SK-N-SH (cell line): ENCODE results near the gene MTG1. TPM values are rescaled to one million over a fixed set of nuclear protein-coding genes. Genes with fewer than 3 reads are reported as not detected.

Experiments
- CTCF ChIA-PET: fragments of 300-600, 350-600 bp; formaldehyde crosslinking; extraction: SDS; loops from one replicate; lab custom pipeline; 2021; lab: Yijun Ruan, JAX
- POLR2A ChIA-PET: fragments of 350-600 bp; sonication (Branson Sonifier 250); formaldehyde crosslinking; extraction: SDS; loops from one replicate; lab custom pipeline; 2020; ENCODE audit warnings: antibody characterized with exemption, inconsistent platforms; lab: Yijun Ruan, JAX
- DNase-seq: peaks from one replicate; pipeline ENCODE4 v3.0.0; 2012
- H2AFZ ChIP-seq: fragments of 200-600 bp; sonication (generic); 2 replicates; pipeline ENCODE4 v1.8.1; 2016; ENCODE audit warnings: antibody characterized with exemption, mild to moderate bottlenecking, low read depth
- H3F3A ChIP-seq: fragments of 200-600 bp; sonication (generic); replicated peaks from 2 replicates; pipeline ENCODE3; 2016; ENCODE audit warnings: antibody characterized with exemption, mild to moderate bottlenecking; ENCODE audit not compliant: insufficient read depth
- H3K27ac ChIP-seq, 2 experiments: fragments of 200-500 bp in 1 of 2; fragments of 200-600 bp in 1 of 2; sonication (Bioruptor generic) in 1 of 2; sonication (generic), shearing (Covaris generic) in 1 of 2; 2 replicates each; pipeline versions ENCODE4 v1.5.1 to v1.6.1; 2014 to 2016; ENCODE audit warnings: low read depth in 2 of 2, inconsistent platforms in 1 of 2, low read length in 1 of 2, mild to moderate bottlenecking in 1 of 2, mixed read lengths in 1 of 2
- H3K27me3 ChIP-seq: fragments of 200-600 bp; sonication (generic), shearing (Covaris generic); 2 replicates; pipeline ENCODE4 v1.6.1; 2016; ENCODE audit warnings: mixed run types; ENCODE audit not compliant: insufficient read depth
- H3K36me3 ChIP-seq, 2 experiments: fragments of 200-500 bp in 1 of 2; fragments of 200-600 bp in 1 of 2; sonication (Bioruptor generic) in 1 of 2; sonication (generic) in 1 of 2; replicated peaks in 1 of 2; 2 replicates each; pipeline versions ENCODE3 to v1.5.1; 2014 to 2016; ENCODE audit warnings: low read length in 1 of 2, mild to moderate bottlenecking in 1 of 2; ENCODE audit not compliant: insufficient read depth in 2 of 2, control insufficient read depth in 1 of 2
- H3K4me1 ChIP-seq, 2 experiments: fragments of 200-500 bp in 1 of 2; fragments of 200-600 bp in 1 of 2; sonication (Bioruptor generic) in 1 of 2; sonication (generic), shearing (Covaris generic) in 1 of 2; 2 replicates each; pipeline versions ENCODE4 v1.5.1 to v1.6.1; 2014 to 2016; ENCODE audit warnings: low read depth in 1 of 2, low read length in 1 of 2, mixed run types in 1 of 2; ENCODE audit not compliant: insufficient read depth in 2 of 2, control insufficient read depth in 1 of 2
- H3K4me2 ChIP-seq: fragments of 200-600 bp; sonication (generic), shearing (Covaris generic); 2 replicates; pipeline ENCODE4 v1.6.1; 2017; ENCODE audit warnings: mixed run types
- H3K4me3 ChIP-seq, 2 experiments: fragments of 200-500 bp in 1 of 2; fragments of 200-600 bp in 1 of 2; sonication (Bioruptor generic) in 1 of 2; sonication (generic), shearing (Covaris generic) in 1 of 2; 2 replicates each; pipeline versions ENCODE4 v1.5.1 to v1.8.1; 2014 to 2016; ENCODE audit warnings: low read depth in 2 of 2, inconsistent platforms in 1 of 2, low read length in 1 of 2, mild to moderate bottlenecking in 1 of 2, mixed read lengths in 1 of 2, moderate library complexity in 1 of 2
- H3K79me2 ChIP-seq: fragments of 200-600 bp; sonication (generic); 2 replicates; pipeline ENCODE4 v1.8.1; 2017; ENCODE audit warnings: mild to moderate bottlenecking; ENCODE audit not compliant: insufficient read depth
- H3K9ac ChIP-seq: fragments of 200-600 bp; sonication (generic); 2 replicates; pipeline ENCODE4 v1.6.1; 2017; ENCODE audit warnings: mixed run types
- H3K9me2 ChIP-seq: fragments of 200-600 bp; sonication (generic); 2 replicates; pipeline ENCODE4 v1.6.1; 2017; ENCODE audit warnings: mixed run types
- H3K9me3 ChIP-seq: fragments of 200-600 bp; sonication (generic); 2 replicates; pipeline ENCODE4 v1.6.1; 2017; ENCODE audit warnings: mixed run types, mild to moderate bottlenecking, moderate library complexity
- H4K20me1 ChIP-seq: fragments of 200-600 bp; sonication (generic); 2 replicates; pipeline ENCODE4 v1.6.1; 2017; ENCODE audit warnings: mild to moderate bottlenecking, mixed run types; ENCODE audit not compliant: insufficient read depth
- CTCF ChIP-seq: fragments of 200-600 bp; sonication (generic); IDR thresholded peaks from 2 replicates; pipeline ENCODE4 v1.6.1; 2017; ENCODE audit warnings: antibody characterized with exemption, mild to moderate bottlenecking, moderate library complexity
- ELF1 ChIP-seq: IDR thresholded peaks from 2 replicates; pipeline ENCODE4 v1.4.0; 2012
- EZH2phosphoT487 ChIP-seq: fragments of 200-600 bp; sonication (generic); IDR thresholded peaks from 2 replicates; pipeline ENCODE4 v1.6.1; 2017; ENCODE audit warnings: low read depth, mixed run types, mild to moderate bottlenecking, antibody characterized with exemption, moderate library complexity, borderline replicate concordance
- FOSL2 ChIP-seq: IDR thresholded peaks from 2 replicates; pipeline ENCODE4 v1.4.0; 2012; ENCODE audit warnings: low read depth, mild to moderate bottlenecking, moderate library complexity, borderline replicate concordance
- FOXJ3 ChIP-seq: sonication (generic); formaldehyde crosslinking; IDR thresholded peaks from 2 replicates; pipeline ENCODE4 v1.5.1; 2020; ENCODE audit warnings: mild to moderate bottlenecking, missing genetic modification reagents
- FOXM1 ChIP-seq: IDR thresholded peaks from 2 replicates; pipeline ENCODE4 v1.4.0; 2012; ENCODE audit warnings: low read depth, mild to moderate bottlenecking
- GABPA ChIP-seq: IDR thresholded peaks from 2 replicates; pipeline ENCODE4 v1.4.0; 2012; ENCODE audit warnings: low read depth, mild to moderate bottlenecking
- JUND ChIP-seq: IDR thresholded peaks from 2 replicates; pipeline ENCODE4 v1.4.0; 2012
- MAX ChIP-seq: IDR thresholded peaks from 2 replicates; pipeline ENCODE4 v1.4.0; 2012; ENCODE audit warnings: low read depth
- MXI1 ChIP-seq: IDR thresholded peaks from 2 replicates; pipeline ENCODE4 v1.6.1; 2012; ENCODE audit warnings: mild to moderate bottlenecking, low read depth, low read length, improper control_type of control experiment
- POLR2AphosphoS5 ChIP-seq: IDR thresholded peaks from 2 replicates; pipeline ENCODE4 v1.6.1; 2012; ENCODE audit warnings: low read depth, low read length
- RAD21 ChIP-seq: IDR thresholded peaks from 2 replicates; pipeline ENCODE4 v1.6.1; 2012; ENCODE audit warnings: mild to moderate bottlenecking, low read length
- RCOR1 ChIP-seq: fragments of 150-350 bp; IDR thresholded peaks from 2 replicates; pipeline ENCODE4 v1.6.1; 2017; ENCODE audit warnings: antibody characterized with exemption, low read length
- REST ChIP-seq: IDR thresholded peaks from 2 replicates; pipeline ENCODE4 v1.6.1; 2012; ENCODE audit warnings: mild to moderate bottlenecking, low read depth, low read length, moderate library complexity
- RXRA ChIP-seq: IDR thresholded peaks from 2 replicates; pipeline ENCODE4 v1.4.0; 2012; ENCODE audit warnings: low read depth, mild to moderate bottlenecking, borderline replicate concordance
- SIN3A ChIP-seq: IDR thresholded peaks from 2 replicates; pipeline ENCODE4 v1.6.1; 2012; ENCODE audit warnings: low read depth, mild to moderate bottlenecking, low read length, moderate library complexity, borderline replicate concordance
- TAF1 ChIP-seq: IDR thresholded peaks from 2 replicates; pipeline ENCODE4 v1.6.1; 2012; ENCODE audit warnings: low read depth, mild to moderate bottlenecking, low read length, moderate library complexity, borderline replicate concordance
- TEAD4 ChIP-seq: IDR thresholded peaks from 2 replicates; pipeline ENCODE4 v1.4.0; 2012; ENCODE audit warnings: mild to moderate bottlenecking, borderline replicate concordance; ENCODE audit not compliant: insufficient read depth
- YY1 ChIP-seq: IDR thresholded peaks from 2 replicates; pipeline ENCODE4 v1.4.0; 2012; ENCODE audit warnings: low read depth, mild to moderate bottlenecking
- WGBS: methylation state at CpG from one replicate; pipeline ENCODE4 v1.1.6; 2017; ENCODE audit warnings: low lambda C conversion rate; 5-methylcytosine and 5-hydroxymethylcytosine counted together
- polyA plus RNA-seq, 3 experiments: library from polyadenylated mRNA; depleted of rRNA; stranded (reverse); fragments of >200 nt; gene quantifications; 2 replicates each; pipeline ENCODE4 v1.2.3, GENCODE V29; 2012

MTG1 gene
- polyA plus RNA-seq, 1 of the 3 experiments (the other 2 are of a cell fraction) = 86.4 TPM

GRCh38 chr10:133419211-133419950 is 25.4 kb downstream of the MTG1 start:
- Histone ChIP-seq H3K27ac (no peak overlapping the region), H3K9ac (no peak overlapping the region), H3K4me1 (no peaks in the 10 kb centered on the region; a peak in 1 of 4 replicates), H2AFZ (no peak overlapping the region), H3K4me3 (no peak overlapping the region), H3K4me2 (no peak overlapping the region), H3K27me3 (no peaks in the 10 kb centered on the region), H3K9me2 (no peaks in the 10 kb centered on the region), H4K20me1 (peaks cover 20% of the 10 kb centered on the region; the same call in 1 of the 2 replicates), H3K36me3 (peaks cover 6 to 30% of the 10 kb centered on the region in 2 experiments), H3K79me2 (no peaks in the 10 kb centered on the region; the same call in 1 of the 2 replicates), H3F3A (no peaks in the 10 kb centered on the region), H3K9me3 (no peaks in the 10 kb centered on the region)
- CTCF ChIA-PET = interaction anchor here (1.8 kb wide), 1 partner anchor 90 kb away, joined by 10 read pairs; no protein-coding TSS in a partner anchor
- TF ChIP-seq SIN3A (no peak), REST (no peak), FOXM1 (no peak), YY1 (no peak), GABPA (no peak), ELF1 (no peak), FOXJ3 (CRISPR knock-in tag) (no peak), MXI1 (no peak), POLR2AphosphoS5 (no peak), RCOR1 (no peak), RAD21 (no peak), TEAD4 (no peak), FOSL2 (no peak), MAX (no peak), JUND (no peak), EZH2phosphoT487 (no peak), TAF1 (no peak), RXRA (no peak), CTCF (no peak)
- 89% methylated on average over 21 of the region's 34 CpGs for WGBS
- POLR2A ChIA-PET = no interaction called here
- no peak for DNase-seq
